ENCODE results near the gene GJC3. TPM values are rescaled to one million over a fixed set of nuclear protein-coding genes. Genes with fewer than 3 reads are reported as not detected.
"Not testable (repeated sequence)": the region's sequence is repeated elsewhere in the genome, so short reads cannot be mapped to it uniquely, and the experiment has no call there.

GJC3 gene
- total and polyA plus RNA-seq, 4 donors, result 0.07 to 0.31 (median 0.22) TPM; not detected in 1

GRCh38 chr7:99898023-99898357 lies 31.4 kb downstream of the GJC3 start:
- peaks cover 16 to 34% (median 28%) of the 10 kb centered on the region in 4 donors for H3K36me3 ChIP-seq (ENCODE audit: control insufficient read depth in 4 of 4, insufficient read depth in 4 of 4, low read length in 4 of 4)
- WGBS, 2 donors, result 90 to 92% methylated on average over 2 of the region's 2 CpGs
- no peaks in the 10 kb centered on the region for H3K4me1 ChIP-seq (ENCODE audit: control insufficient read depth in 5 of 5, insufficient read depth in 5 of 5, low read length in 5 of 5)
- no peak overlapping the region for H3K9ac ChIP-seq (ENCODE audit: insufficient read depth in 1 of 2, low read length in 2 of 2)
- no peak overlapping the region for H3K27ac ChIP-seq (ENCODE audit: low read depth in 1 of 2, low read length in 1 of 2)
- no peak for DNase-seq
- ATAC-seq (ENCODE audit: insufficient read depth, low FRiP score), result no peak
- no peak for TF ChIP-seq CTCF (IDR thresholded peaks at IDR 0.05; ENCODE audit: control extremely low read depth, extremely low read depth)
- H3K4me3 ChIP-seq, result no peak overlapping the region
- no peaks in the 10 kb centered on the region for H3K27me3 ChIP-seq (ENCODE audit: control insufficient read depth in 3 of 3, insufficient read depth in 3 of 3, low read length in 2 of 3)
- no peaks in the 10 kb centered on the region for H3K9me3 ChIP-seq (ENCODE audit: control insufficient read depth in 4 of 4, insufficient read depth in 3 of 4, low read length in 3 of 4)

GRCh38 chr7:99897322-99898022 lies 31.9 kb downstream of the GJC3 start:
- H3K9ac ChIP-seq (ENCODE audit: insufficient read depth in 1 of 2, low read length in 2 of 2), result no peak overlapping the region
- ATAC-seq (ENCODE audit: insufficient read depth, low FRiP score) (no peak), DNase-seq (no peak)
- H3K4me1 ChIP-seq (ENCODE audit: control insufficient read depth in 5 of 5, insufficient read depth in 5 of 5, low read length in 5 of 5), result no peaks in the 10 kb centered on the region
- no peak for TF ChIP-seq CTCF (IDR thresholded peaks at IDR 0.05; ENCODE audit: control extremely low read depth, extremely low read depth)
- H3K9me3 ChIP-seq (ENCODE audit: control insufficient read depth in 4 of 4, insufficient read depth in 3 of 4, low read length in 3 of 4), result no peaks in the 10 kb centered on the region
- peaks cover 11 to 29% (median 25%) of the 10 kb centered on the region in 4 donors for H3K36me3 ChIP-seq (ENCODE audit: control insufficient read depth in 4 of 4, insufficient read depth in 4 of 4, low read length in 4 of 4)
- H3K27me3 ChIP-seq (ENCODE audit: control insufficient read depth in 3 of 3, insufficient read depth in 3 of 3, low read length in 2 of 3), result no peaks in the 10 kb centered on the region
- no peak overlapping the region for H3K27ac ChIP-seq (ENCODE audit: low read depth in 1 of 2, low read length in 1 of 2)
- WGBS, 2 donors, result 75 to 90% methylated on average over 6 of the region's 6 CpGs
- no peak overlapping the region for H3K4me3 ChIP-seq

- Histone ChIP-seq H3K9ac (ENCODE audit: insufficient read depth in 1 of 2, low read length in 2 of 2) (no peak overlapping the region), H3K27me3 (ENCODE audit: control insufficient read depth in 3 of 3, insufficient read depth in 3 of 3, low read length in 2 of 3) (no peaks in the 10 kb centered on the region), H3K4me3 (no peak overlapping the region), H3K4me1 (ENCODE audit: control insufficient read depth in 5 of 5, insufficient read depth in 5 of 5, low read length in 5 of 5) (no peaks in the 10 kb centered on the region), H3K27ac (ENCODE audit: low read depth in 1 of 2, low read length in 1 of 2) (no peak overlapping the region), H3K9me3 (ENCODE audit: control insufficient read depth in 4 of 4, insufficient read depth in 3 of 4, low read length in 3 of 4) (no peaks in the 10 kb centered on the region), H3K36me3 (ENCODE audit: control insufficient read depth in 4 of 4, insufficient read depth in 4 of 4, low read length in 4 of 4) (peaks cover 15 to 25% (median 21%) of the 10 kb centered on the region in 4 donors)
- ATAC-seq (ENCODE audit: insufficient read depth, low FRiP score) (no peak), DNase-seq (no peak)
- no peak for TF ChIP-seq CTCF (IDR thresholded peaks at IDR 0.05; ENCODE audit: control extremely low read depth, extremely low read depth)
Observed at GRCh38 chr7:99894738-99895137, 34.7 kb downstream of the GJC3 start.

- no peak for DNase-seq
- H3K9ac ChIP-seq (ENCODE audit: insufficient read depth in 1 of 2, low read length in 2 of 2), result no peak overlapping the region
- no peak for TF ChIP-seq CTCF (IDR thresholded peaks at IDR 0.05; ENCODE audit: control extremely low read depth, extremely low read depth)
- H3K27me3 ChIP-seq (ENCODE audit: control insufficient read depth in 3 of 3, insufficient read depth in 3 of 3, low read length in 2 of 3), result no peaks in the 10 kb centered on the region
- no peak for ATAC-seq (ENCODE audit: insufficient read depth, low FRiP score)
- WGBS, 2 donors, result 69 to 83% methylated on average over 5 of the region's 5 CpGs
- no peak overlapping the region for H3K27ac ChIP-seq (ENCODE audit: low read depth in 1 of 2, low read length in 1 of 2)
- no peaks in the 10 kb centered on the region for H3K4me1 ChIP-seq (ENCODE audit: control insufficient read depth in 5 of 5, insufficient read depth in 5 of 5, low read length in 5 of 5)
- no peaks in the 10 kb centered on the region for H3K9me3 ChIP-seq (ENCODE audit: control insufficient read depth in 4 of 4, insufficient read depth in 3 of 4, low read length in 3 of 4)
- peaks cover 11 to 27% (median 17%) of the 10 kb centered on the region in 4 donors for H3K36me3 ChIP-seq (ENCODE audit: control insufficient read depth in 4 of 4, insufficient read depth in 4 of 4, low read length in 4 of 4)
- H3K4me3 ChIP-seq, result no peak overlapping the region
Observed at GRCh38 chr7:99893280-99893679, 36.1 kb downstream of the GJC3 start.

- H3K27me3 ChIP-seq (ENCODE audit: control insufficient read depth in 3 of 3, insufficient read depth in 3 of 3, low read length in 2 of 3); H3K4me3 ChIP-seq; H3K4me1 ChIP-seq (ENCODE audit: control insufficient read depth in 5 of 5, insufficient read depth in 5 of 5, low read length in 5 of 5); H3K9ac ChIP-seq (ENCODE audit: insufficient read depth in 1 of 2, low read length in 2 of 2); DNase-seq; H3K27ac ChIP-seq (ENCODE audit: low read depth in 1 of 2, low read length in 1 of 2); H3K9me3 ChIP-seq (ENCODE audit: control insufficient read depth in 4 of 4, insufficient read depth in 3 of 4, low read length in 3 of 4); ATAC-seq (ENCODE audit: insufficient read depth, low FRiP score): not testable (repeated sequence)
- WGBS, 2 donors, result 93 to 98% methylated on average over 2 of the region's 2 CpGs
- peaks cover 11 to 27% (median 15%) of the 10 kb centered on the region in 4 donors for H3K36me3 ChIP-seq (ENCODE audit: control insufficient read depth in 4 of 4, insufficient read depth in 4 of 4, low read length in 4 of 4)
Observed at GRCh38 chr7:99890348-99890747, 39.1 kb downstream of the GJC3 start.
